ENCODE results near the gene PBX3.

GRCh38 chr9:125839317-125839716 lies 92.1 kb downstream of the PBX3 start:
- TF ChIP-seq EZH2phosphoT487 (IDR thresholded peaks at IDR 0.05; ENCODE audit: insufficient read depth, low read depth) = no peak
- TF ChIP-seq EZH2 (IDR thresholded peaks at IDR 0.05; ENCODE audit: insufficient read depth, poor library complexity, severe bottlenecking) = no peak
